ENCODE results near the gene NPAS3.

Gene NPAS3

DNA sequence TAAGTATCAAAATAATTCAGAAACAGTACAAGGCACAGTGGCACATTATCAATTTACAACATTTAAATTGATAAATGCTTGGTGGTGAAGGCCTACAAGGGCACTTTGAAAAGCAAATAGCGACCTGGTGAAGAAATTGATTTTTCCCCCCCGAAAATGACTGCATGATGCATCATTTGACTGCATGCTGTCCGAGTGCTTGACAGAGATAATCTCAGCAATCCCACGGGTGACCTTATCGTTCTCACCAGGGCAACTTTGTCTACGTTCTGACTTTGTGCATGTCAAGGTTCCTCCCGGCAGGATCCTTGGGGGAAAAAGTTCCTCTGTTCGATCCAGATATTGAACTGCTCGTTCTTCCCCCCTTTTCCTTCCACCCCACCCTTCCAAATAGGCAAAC lies 627.4 kb downstream of the NPAS3 start:
- no peak for DNase-seq

DNA sequence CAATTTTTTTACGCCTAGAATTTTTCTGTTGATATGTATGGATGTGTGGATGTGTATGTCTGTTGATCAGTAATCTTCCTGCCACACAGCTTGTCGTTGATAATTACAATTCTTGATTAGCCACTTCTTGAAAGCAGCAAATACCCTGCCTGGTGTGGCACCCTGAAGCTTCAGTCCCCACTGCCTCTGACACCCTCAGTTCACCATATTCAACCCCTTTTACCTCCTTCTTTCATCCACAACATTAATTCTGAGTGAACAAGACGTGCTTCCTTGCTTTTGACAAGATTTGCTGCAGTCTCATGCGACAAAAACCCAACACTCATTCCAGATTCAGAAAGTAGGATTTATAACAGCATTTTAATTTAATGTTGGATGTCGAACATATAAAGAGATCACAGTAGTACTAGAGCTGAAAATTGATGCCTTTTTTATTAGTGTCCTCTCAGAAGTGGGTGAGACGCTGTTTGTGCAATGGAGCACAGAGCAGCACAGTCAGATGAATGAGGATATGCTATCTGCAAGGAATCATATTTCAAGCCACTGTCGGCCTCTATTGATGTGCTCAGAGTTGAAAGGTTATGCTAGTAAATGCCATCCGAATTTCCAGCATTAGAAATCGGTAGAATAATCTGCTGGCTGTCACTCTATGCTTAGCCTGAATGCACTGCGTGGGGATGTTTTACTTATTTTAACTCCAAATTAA lies 628.5 kb downstream of the NPAS3 start:
- no peak for DNase-seq

GRCh38 chr14:33567731-33568130 lies 629.1 kb downstream of the NPAS3 start:
- DNase-seq: no peak

- no peak for DNase-seq
These were observed 630.4 kb downstream of the NPAS3 start for GRCh38 chr14:33568935-33569579.

DNA sequence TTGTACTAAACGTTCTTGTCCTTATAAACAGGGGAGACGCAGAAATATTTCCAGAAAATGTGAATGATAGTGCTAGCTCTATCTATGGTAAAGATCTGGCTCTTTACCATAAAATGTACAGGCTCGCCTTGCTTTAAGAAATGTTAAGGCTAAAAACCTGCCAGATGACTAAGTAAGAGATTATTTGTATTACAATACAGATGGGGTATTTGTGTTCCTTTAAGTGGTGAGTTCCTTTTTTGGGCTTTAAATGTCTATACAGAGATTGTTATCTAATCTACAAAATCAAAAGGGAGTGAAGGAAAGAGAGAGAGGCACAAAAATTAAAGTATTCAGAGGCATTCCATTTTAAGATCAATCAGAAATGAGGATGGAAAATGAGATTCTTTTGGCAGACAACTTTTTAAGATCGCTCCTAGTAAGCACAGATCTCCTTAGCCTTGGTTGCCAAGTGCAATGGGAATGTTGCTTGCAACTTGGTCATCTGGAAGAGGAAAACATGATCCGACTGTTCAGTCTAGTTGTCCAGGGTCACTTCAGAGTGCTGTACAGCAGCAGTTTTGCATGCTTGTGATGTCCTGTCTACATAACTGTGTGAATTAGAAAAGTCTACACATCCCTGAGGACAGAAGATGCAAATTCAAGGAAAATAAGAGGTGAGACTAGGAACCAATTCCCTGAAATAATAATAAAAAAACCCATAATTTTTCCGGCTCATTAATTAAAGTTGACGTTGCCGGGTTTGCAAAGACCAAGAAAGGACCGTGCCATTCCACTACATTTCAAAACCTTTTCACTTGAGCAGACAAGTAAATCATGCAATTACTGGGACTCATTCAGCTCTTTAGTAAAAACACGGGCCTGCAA lies 631.4 kb downstream of the NPAS3 start:
- no peak for DNase-seq

DNA sequence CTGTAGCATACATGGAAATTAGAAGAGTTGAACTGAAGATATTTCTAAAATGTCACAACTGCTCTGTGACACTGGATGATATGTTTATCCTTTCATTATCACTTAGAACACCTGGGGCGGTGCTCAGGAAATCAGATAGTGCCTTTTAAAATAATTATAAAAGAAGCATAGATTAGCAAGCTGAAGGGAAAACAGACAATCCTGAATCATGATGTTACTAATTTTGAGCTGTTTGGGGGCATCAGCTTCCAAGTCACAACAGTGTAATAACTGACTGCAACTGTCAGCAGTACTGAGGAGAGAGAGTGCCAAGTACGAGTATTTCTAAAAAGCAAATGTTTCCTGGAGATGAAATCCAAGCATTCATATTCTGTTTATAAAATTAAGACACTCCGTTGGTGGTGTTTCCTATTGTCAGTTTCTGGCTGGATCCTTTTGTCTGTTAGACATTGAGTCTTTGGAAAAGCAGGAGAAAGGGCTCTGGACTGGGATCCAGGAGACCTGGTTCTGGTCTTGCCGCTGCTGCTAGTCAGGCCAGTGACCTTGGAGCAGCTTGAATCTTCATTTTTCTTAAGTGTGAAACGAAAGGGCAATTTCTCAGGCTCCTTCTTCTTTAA lies 632.1 kb downstream of the NPAS3 start:
- no peak for DNase-seq

DNA sequence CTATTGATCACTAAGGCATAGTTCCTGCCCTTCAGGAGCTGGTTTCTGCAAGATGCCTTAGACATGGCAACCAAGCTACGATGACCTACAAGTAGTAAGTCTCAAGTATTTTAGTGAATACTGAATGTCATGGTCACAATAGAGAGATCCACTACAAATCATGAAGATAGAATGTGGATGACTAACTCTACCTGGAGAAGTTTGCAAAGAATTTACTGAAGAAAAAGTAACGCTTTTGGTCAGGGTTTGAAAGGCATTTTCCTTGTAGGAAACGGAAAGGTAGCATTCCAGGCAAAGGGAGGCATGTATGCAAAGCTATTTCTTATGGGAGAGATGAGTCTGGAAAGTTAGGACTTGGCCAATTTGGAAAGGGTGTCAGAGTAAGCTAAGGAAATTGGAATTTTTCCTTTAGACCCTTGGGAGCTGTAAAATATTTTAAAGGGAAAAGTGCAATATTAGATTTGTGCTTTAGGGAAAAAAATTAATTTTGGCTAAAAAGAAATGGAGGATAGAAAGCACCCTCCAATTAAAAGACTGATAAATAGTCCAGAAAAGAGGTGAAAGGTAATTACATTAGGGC lies 634.7 kb downstream of the NPAS3 start:
- no peak for DNase-seq

GRCh38 chr14:33576014-33576413 lies 637.3 kb downstream of the NPAS3 start:
- DNase-seq: no peak

- DNase-seq: no peak
These were observed 640.0 kb downstream of the NPAS3 start for GRCh38 chr14:33578461-33579216.

- DNase-seq: no peak
These were observed 641.6 kb downstream of the NPAS3 start for GRCh38 chr14:33580231-33580749.

DNA sequence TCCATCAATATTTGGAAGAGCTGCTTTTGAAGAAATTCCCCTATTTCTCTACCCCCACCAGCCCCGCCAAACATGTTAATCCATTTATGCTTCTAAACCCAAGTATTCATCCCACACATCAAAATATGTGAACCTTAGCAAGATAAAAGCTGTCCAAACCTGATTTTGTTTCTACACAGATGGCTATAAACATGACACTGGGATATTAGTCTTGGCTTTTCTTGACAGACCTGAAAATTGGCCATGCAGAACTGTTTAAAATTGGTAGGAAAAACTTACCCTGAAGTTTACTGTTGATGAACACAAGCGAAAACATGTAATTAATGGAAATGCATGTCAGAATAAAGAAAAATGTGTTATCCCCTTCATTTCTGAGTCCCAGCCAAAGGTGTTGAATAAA lies 642.2 kb downstream of the NPAS3 start:
- no peak for DNase-seq

DNA sequence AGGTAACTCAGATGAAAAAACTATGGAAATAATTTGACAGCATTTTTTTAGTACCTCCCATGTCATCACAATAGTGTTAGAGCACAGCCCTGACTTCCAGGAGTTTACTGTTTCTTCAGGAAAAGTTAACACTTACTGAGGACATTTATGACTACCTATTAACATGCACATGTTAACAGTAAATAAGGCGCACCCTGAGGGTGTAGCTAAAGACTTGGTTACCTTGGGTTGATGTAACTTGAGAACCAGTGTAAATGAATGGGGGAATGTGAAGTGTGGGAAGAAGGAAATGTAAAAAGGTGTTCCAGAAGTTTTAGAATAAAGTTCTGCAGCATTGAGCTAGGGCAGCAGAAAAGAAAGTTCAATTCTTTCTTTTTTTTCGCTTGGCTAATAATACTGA lies 646.0 kb downstream of the NPAS3 start:
- DNase-seq: no peak

- no peak for DNase-seq
These were observed 648.1 kb downstream of the NPAS3 start for GRCh38 chr14:33586806-33587205.

- DNase-seq: no peak
These were observed 649.1 kb downstream of the NPAS3 start for GRCh38 chr14:33587791-33588190.

GRCh38 chr14:33588771-33589170 lies 650.1 kb downstream of the NPAS3 start:
- DNase-seq: no peak

GRCh38 chr14:33589334-33589733 lies 650.7 kb downstream of the NPAS3 start:
- no peak for DNase-seq

DNA sequence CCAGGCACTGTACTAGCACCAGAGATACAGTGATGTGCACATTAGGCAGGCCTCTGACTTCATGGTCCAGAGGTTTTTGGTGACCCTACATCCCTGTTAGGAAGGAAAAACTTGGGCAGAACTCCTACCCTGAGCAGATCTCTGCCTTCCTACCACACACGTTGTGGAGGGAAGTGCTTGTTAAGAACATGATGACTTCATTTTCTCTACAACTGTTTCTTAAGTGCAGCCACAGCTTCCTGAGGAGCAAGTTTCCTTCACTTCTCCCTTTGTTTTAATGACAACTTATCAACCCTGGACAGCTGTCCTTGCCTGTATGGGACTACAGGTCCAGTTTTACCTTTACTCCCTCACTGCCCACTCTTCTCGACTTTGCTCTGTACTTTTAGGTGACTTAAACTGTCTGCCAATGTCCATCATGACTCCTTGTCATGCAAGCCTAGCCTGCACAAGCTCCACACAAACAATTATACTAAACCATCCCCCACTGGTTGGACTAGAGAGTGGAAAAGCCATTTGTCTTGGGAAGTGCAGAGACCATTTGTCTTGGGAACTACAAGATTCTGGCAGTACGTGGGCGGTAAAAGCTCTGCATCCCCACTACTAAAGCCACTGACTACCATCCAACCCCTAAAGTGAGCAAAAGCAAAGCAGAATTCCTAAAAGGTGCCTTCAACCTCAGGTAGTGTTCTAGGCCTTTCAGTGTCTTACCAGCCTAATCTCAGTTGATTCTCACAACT lies 652.4 kb downstream of the NPAS3 start:
- DNase-seq: no peak

GRCh38 chr14:33592297-33592696 lies 653.6 kb downstream of the NPAS3 start:
- no peak for DNase-seq

GRCh38 chr14:33596211-33597080 lies 657.8 kb downstream of the NPAS3 start:
- no peak for DNase-seq

DNA sequence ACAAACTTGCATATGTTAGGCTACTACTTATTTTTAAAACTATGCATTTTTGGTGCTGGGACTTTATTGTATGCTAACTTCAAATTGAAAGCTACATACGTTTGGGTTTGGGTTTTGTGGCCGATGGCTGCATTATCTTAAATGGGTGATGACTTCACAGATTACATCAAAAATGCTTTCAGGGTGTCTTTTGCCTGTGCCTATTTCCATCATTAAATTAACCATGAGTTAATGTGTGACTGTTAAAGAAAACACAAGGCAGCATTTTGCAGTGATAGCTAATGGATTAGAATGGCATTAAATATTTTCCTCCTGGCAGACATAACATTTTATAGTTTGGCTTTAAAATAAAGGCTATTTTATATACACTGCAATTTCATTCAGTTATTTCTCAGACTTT lies 659.9 kb downstream of the NPAS3 start:
- DNase-seq: no peak
